GM21528 (cell line): ENCODE results near the gene PVR.
"Not testable (repeated sequence)": the region's sequence is repeated elsewhere in the genome, so short reads cannot be mapped to it uniquely, and the experiment has no call there.

ENCODE experiments used
- ATAC-seq: cut with Tn5 transposase; IDR thresholded peaks from one replicate; pipeline ENCODE4 v1.9.1; 2021; ENCODE audit warnings: mild to moderate bottlenecking, moderate library complexity; ENCODE audit not compliant: unreplicated experiment, low FRiP score

PVR gene, protein sequence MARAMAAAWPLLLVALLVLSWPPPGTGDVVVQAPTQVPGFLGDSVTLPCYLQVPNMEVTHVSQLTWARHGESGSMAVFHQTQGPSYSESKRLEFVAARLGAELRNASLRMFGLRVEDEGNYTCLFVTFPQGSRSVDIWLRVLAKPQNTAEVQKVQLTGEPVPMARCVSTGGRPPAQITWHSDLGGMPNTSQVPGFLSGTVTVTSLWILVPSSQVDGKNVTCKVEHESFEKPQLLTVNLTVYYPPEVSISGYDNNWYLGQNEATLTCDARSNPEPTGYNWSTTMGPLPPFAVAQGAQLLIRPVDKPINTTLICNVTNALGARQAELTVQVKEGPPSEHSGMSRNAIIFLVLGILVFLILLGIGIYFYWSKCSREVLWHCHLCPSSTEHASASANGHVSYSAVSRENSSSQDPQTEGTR

DNA sequence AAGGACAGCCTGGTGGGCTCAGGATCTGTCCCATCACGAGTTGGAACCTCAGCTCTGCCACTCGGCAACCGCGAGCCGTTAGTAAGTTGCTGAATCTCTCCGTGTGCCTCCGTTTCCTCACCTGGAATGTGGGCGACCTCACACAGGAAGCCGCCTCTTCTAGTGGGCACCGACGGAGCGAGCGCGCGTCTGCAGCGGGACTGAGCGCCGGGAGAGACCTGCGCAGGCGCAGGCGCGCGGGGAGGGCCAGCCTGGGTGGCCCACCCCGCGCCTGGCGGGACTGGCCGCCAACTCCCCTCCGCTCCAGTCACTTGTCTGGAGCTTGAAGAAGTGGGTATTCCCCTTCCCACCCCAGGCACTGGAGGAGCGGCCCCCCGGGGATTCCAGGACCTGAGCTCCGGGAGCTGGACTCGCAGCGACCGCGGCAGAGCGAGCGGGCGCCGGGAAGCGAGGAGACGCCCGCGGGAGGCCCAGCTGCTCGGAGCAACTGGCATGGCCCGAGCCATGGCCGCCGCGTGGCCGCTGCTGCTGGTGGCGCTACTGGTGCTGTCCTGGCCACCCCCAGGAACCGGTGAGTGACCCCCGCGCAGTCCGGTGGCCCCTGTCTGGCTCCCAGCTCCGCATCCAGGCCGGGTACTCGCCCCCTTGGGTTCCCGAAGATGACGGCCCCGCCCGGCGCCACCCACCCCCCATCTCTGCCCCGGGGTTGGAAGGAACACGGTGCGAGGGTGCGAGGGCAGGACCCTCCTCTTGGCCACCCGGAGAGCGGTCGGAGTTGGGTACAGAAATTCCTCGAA is at the start of gene PVR:
Gene PVR (plus strand): TSS at position 306 of the 797 bp plus-strand sequence. CDS start 187 bp downstream, at position 493.
- ATAC-seq: no peak

DNA sequence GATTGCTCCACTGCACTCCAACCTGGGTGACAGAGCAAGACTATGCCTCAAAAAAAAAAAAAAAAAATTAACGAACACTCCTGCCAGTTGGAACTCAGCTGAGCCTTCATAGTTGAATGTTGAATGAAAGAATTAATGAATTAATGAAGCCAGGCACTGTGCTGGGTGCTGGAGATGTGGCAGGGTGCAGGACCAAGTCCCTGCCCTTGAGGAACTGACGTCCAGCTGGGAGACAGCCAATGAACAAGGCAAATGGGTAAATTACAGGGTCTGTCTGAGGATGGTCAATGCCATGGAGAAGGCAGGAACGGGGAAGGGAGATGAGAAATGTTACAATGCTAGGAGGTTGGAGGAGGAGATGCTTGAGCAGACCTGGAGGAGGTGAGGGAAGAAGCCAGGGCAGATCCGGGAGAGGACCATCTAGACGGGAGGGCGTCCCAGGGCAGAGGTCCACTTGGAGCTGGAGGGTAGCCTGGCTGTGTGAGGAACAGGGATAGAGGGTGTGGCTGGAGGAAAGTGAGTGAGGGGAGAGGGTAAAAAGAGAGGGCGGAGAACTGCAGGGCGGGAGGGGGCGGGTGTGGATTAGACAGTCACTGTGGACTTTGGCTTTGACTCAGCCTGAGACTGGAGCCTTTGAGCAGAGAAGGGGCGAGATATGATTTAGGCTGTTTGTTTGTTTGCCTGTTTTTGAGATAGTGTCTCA is 47.1 kb upstream of the PVR start:
- ATAC-seq: no peak

DNA sequence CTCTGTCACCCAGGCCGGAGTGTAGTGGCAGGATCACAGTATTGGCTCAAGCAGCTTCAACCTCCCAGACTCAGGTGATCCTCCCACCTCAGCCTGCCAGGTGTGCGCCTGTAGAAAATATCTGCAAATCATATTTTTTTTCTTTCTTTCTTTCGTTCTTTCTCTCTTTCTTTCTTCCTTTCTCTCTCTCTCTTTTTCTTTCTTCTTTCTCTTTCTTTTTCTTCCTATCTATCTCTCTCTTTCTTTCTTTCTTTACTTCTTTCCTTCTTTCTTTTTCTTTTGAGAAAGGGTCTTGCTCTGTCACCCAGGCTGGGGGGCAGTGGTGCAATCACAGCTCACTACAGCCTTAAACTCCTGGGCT is 46.6 kb upstream of the PVR start:
- ATAC-seq: no peak

DNA sequence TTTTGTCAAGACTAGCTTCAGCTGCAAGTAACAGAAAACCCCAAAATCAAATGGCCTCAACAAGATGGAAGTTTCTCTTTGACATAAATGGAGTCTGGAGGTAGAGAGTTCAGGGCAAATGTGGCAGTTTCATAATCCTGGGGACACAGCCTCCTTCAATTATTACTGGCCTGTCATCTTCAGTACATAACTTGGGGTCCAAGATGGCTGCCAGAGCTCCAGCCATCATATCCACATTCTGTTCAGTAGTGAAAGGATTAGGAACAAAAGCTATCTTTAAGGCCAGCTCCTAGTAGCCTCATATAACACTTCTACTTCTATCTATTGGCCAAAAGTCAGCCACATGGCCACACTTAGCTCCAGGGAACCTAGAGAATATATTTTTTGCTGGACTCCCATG is 45.4 kb upstream of the PVR start:
- ATAC-seq: no peak

DNA sequence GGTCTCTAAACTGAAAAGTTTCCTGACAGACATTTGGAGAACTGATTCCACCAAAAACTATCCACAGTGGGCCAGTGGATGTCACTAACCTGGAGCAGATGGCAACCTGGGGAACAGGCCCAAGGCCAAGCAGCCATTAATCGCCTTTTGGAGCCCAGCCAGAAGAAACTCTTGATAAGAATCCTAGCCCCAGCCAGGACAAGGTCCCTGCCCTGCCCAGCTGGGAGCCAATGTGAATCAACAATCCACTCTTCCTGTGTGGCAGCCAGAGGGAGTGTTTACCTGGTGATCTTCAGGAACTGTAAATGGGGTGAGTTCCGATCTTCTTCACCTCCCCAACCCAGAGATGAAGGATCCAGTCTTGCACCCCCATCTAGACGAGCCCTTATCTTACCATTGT is 44.8 kb upstream of the PVR start:
- ATAC-seq: no peak

DNA sequence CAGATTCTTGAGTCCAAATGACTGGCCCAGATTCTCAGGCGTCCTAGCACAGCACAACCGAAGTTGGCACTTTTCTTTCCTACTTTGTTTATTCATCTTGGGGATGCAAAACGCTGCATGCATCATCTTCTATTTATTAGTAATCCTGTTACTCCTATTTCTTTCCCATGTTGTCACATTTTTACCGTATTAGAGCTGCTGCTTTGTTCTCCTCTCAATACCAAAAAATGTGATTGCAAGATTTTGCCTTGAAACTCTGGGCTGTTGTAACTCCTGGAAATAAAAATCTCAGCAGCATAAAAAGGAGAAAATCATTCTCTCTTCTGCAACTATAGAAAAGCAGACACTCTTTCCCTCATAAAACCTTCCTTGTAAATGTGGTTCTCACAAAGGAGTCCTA is 43.2 kb upstream of the PVR start:
- ATAC-seq: no peak

DNA sequence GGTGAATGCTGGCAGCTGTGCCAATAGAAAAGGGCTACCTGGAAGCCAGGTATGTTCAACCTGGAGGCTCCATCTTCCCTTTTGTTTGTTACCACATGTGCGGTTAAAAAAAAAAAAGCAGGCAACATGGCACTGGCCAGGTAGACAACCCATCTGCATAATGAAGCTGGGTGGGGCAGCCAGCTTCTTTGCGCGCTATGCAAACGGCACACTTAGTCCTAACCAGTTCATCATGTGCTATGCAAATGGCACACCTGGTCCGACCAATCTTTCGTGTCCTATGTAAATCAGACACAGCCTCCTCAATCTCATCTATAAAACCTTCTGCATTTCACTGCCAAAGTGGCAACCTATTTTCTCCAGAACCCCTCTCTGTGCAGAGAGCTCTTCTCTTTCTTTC is 41.6 kb upstream of the PVR start:
- no peak for ATAC-seq

DNA sequence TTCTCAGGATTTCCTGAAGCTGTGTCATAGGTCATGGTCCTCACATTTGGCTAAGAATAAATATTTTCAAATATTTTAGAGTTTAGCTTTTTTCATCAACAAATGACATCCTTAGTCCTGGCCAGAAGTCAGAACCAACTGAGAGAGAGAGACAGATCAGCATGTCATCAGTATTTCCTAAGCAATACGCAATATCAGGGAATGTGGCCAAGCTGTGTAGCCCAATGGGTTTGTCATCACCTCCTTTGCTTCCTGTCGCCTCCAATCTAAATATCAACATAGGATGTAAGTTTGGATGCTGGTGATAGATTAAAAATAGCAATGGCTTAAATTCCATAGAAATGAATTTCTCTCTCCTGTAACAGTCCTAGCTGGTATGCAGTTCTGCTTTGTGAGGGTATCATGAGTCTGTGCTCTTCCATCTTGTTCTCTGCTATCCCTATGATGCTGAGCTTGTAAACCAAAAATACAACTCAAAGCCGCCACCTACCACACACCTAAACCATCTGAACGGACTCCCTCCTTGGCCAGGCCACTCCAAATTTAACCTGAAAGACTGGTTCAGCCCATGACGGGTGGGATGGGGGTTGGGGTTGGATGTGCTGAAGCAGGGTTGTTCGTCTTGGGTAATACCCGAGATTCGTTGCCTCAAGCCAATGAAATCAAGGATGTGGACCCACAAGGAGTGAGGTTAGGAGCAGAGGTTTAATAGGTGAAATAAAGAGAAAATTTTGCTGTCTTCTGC is 40.3 kb upstream of the PVR start:
- ATAC-seq: no peak

DNA sequence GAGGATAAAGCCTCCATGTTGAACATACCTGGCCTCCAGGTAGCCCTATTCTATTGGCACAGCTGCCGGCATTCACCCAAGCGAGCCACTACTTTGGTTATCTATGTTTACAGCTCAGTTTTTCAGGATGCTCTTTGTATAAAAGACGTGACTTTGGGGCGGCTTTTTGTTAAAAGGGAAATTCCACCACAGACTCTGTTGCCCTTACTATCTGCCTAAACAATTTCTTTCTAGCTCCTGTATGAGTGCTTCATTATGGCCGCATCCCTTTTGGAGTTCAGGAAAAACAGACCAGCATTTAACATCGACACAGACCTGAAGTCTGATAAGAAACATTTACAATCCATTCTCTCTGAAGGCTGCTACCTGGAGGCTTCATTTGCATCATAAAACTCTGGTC is 39.5 kb upstream of the PVR start:
- no peak for ATAC-seq

DNA sequence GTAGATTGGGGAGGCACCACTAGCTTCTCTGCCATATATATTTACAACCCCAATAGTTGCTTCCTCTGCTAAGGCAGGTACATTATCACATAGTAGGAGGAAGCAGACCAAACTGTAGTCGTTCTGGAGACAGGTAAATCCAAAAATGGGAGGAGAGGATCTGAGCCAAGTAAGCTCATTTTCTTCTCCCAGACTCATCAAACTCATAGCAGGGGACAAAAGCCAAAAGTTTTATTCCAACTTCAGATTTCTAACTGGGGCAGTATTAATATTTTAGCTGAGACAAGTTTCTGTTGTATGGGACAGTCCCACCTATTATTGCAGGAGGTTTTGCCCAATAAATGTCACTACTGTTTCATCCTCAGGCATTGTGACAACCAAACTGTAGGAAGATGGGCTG is 38.2 kb upstream of the PVR start:
- ATAC-seq: no peak

DNA sequence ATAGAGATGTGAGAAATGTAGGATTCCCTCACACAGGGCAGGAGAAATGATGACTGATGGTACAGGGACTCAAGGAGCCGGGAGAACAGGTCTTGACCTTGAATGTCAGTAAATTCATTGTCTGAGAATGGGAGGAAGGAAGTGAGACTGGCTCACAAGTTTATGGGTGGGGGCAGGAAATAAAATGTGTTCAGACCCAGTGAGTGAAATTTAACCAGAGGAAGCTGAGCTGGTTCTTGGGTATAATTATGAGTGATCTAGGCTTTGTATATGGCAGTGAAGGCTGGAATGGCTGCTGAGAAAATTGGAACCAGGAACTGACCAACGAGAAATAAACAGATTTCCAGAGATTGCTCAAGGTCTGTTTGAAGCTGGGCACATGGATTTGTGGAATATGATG is 36.7 kb upstream of the PVR start:
- no peak for ATAC-seq

DNA sequence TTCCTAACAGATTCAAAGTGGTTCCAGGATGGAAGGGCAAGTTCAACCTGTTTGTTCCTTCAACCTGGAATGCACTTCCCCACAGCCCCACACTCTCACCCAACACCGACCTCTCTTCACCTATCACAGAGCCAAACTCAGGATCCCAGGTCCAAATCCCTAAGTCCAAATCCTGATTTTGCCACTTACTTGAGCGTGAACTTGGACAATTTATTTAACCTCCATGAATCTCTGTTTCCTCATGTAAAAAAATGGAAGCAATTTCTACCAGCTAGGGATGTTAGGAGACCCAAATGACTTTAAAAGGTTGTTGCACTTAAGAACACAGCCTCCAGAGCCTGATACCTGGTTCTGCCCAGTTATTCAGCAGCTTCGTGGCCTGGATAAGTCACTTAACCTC is 35.8 kb upstream of the PVR start:
- ATAC-seq: no peak

DNA sequence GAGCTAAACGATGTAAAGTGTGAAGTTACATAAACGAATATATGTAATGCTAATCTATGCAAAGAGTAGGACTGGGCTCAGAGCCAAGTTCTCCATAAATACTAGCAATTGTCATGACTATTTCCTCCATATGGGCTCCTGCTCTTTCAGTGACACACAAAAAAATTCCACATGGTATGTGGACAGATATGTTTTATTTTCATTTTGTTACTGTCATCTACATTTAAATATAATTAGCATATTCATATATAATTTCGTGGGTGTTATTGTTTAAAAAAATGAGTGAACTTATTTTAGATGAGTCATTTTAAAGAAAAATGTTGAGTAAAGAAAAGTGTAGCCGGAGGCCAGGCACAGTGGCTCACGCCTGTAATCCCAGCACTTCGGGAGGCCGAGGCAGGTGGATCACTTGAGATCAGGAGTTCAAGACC is 35.3 kb upstream of the PVR start:
- ATAC-seq: no peak

DNA sequence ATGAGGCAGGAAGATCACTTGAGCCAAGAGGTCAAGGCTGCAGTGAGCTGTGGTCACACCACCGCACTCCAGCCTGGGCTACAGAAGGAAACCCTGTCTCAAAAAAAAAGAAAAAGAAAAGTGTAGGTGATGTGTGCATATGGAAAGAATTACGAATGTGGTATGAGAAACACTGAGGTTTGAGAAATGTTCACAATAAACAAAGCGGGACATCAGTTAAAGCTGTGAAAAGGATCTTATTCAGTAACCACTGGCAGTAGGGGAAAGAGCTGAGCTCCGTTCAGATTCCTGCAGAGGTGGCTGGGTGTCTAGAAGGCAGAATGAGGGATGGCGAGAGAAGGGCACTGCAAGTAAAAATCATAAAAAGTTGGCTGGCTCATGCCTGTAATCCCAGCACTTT is 34.5 kb upstream of the PVR start:
- ATAC-seq: no peak

DNA sequence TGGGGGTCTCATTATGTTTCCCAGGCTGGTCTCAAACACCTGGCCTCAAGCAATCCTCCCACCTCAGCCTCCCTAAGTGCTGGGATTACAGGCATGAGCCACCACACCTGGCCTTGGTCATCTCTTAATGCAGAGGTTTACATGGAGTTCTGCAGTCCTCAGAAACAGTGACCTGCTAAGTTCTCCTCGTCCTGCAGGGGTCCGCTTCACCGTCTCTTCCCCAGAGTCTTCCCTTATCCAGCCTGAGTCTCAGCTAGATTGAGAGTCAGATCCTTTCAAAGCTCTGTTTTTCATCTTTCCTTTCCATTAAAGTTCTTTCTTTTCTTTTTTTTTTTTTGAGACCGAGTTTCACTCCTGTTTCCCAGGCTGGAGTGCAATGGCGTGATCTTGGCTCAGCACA is 33.2 kb upstream of the PVR start:
- not testable (repeated sequence) for ATAC-seq

DNA sequence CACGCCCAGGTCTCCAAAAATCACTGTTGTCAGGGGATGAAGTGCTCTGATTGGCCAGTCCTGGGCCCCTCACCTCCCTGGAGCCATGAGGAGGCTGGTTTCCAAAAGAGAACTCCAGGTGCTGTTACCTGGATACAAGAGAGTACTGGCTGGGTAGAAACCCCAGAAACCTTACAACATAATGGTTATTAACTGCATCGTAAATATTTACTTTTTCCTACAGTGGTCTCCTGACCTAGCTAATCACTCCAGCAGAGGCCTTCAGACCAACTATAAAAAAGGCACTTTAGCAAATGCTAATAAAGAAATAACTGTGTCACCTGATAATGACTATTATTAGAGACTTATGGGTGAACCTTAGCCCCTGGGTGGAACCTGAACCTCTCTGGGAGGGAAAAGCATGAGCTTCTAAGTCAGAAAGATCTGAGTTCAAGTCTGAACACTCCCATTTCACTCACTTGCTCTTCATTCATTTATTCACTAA is 31.9 kb upstream of the PVR start:
- ATAC-seq: no peak

DNA sequence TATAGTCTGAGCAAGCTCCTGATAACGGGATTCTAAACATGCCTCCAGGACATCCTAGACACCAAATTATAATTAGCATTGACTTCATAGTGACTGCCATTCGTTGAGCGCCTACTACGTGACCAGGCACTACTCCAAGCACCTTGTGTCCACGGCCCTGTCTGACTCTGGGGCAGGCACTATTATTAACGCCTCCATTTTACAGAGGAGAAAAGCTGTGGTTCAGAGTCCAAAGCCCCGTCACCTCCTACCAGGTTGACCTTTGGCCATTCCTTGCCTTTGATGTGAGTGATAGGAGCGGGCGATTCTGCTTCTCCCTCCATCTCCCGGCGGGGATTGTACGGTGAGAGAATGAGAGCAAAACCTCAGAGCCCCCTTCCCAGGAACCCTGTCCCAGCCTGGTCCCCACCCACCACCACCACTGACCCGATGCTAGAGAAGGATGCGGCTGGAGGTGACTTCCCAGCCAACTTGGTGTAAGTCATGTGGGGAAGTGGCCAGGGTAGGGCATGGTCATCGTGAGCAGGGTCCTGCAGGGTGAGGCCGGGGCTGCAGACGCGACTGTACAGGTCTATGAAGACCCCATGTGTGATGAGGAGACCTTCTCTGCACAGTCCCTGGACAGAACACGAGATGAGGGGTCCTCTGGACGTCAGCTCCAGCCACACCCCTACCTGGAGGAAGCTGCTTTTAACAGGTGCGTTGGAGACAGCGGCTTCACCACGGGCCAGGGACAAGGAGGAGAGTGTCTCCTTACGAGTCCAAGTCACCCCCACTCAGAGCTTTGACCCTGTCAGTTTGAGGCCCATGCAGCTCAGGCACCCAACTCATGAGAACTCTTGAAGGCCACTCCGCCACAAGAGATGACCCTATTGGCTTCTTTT is 30.2 kb upstream of the PVR start, which contains the start of gene IGSF23:
Gene IGSF23 (plus strand): TSS at position 269 of the 884 bp plus-strand sequence. CDS start 83 bp downstream, at position 352.
- ATAC-seq: no peak

DNA sequence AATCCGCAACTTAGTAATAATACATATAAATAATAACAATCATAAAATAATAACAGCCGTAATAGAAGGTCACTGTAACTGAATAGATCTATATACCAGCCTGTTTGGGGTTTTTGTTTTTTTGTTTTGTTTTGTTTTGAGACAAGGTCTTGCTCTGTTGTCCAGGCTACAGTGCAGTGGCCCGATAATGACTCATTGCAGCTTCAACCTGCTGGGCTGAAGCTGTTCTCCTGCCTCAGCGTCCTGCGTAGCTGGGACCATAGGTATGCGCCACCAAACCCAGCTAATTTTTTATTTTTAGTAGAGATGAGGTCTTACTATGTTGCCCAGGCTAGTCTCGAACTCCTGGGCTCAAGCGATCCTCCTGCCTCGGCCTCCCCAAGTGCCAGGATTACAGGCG is 29.4 kb upstream of the PVR start:
- ATAC-seq: no peak

DNA sequence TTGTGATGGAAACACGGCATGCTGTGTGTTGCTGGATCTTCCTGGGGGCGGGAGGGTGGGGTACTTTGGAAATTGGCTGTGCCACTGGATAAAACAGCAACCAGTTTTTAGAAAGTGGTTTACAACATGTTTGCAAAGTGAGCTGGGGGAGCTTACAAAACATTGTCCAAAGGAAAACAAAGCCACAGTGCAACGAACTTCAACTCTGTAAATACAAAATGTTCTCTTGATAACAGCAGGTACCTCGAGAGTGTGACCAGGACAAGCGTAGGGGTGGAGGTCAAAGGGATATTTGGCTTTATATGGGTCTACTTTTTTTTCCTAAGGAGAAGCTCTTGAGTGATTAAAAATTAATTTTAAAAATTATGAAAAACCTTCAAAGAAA is 27.9 kb upstream of the PVR start:
- ATAC-seq: no peak
